Osteoblast (primary cell): ENCODE results near the gene HCLS1. TPM values are rescaled to one million over a fixed set of nuclear protein-coding genes. Genes with fewer than 3 reads are reported as not detected.

Experiments used
- DNase-seq: peaks from one replicate; pipeline ENCODE4 v3.0.0; 2011; ENCODE audit warnings: low spot score, mixed read lengths; ENCODE audit not compliant: insufficient read length; ENCODE audit errors: missing footprints
- H2AFZ ChIP-seq: 2 replicates; pipeline ENCODE4 v1.6.0; 2011; ENCODE audit warnings: mild to moderate bottlenecking, low read length
- H3K27ac ChIP-seq: 2 replicates; pipeline ENCODE4 v1.5.1; 2011; ENCODE audit warnings: mild to moderate bottlenecking, low read depth, low read length, moderate library complexity
- H3K27me3 ChIP-seq: 2 replicates; pipeline ENCODE4 v1.6.0; 2012; ENCODE audit warnings: mild to moderate bottlenecking, control low read depth, inconsistent platforms, low read length, moderate library complexity; ENCODE audit not compliant: insufficient read depth
- H3K36me3 ChIP-seq: 2 replicates; pipeline ENCODE4 v1.5.1; 2011; ENCODE audit warnings: mild to moderate bottlenecking, low read length, control low read depth, moderate library complexity; ENCODE audit not compliant: insufficient read depth
- H3K4me1 ChIP-seq: 2 replicates; pipeline ENCODE4 v1.5.1; 2011; ENCODE audit warnings: mild to moderate bottlenecking, low read length, control low read depth, moderate library complexity; ENCODE audit not compliant: insufficient read depth
- H3K4me2 ChIP-seq: 2 replicates; pipeline ENCODE4 v1.6.0; 2011; ENCODE audit warnings: mild to moderate bottlenecking, low read length; ENCODE audit not compliant: insufficient read depth
- H3K4me3 ChIP-seq: fragments of 200-600 bp; sonication (generic); 3 replicates; pipeline ENCODE4 v1.5.1; 2012; ENCODE audit warnings: mild to moderate bottlenecking, low read length, inconsistent platforms; ENCODE audit not compliant: insufficient read depth
- H3K79me2 ChIP-seq: 2 replicates; pipeline ENCODE4 v1.6.0; 2012; ENCODE audit warnings: mild to moderate bottlenecking, low read length, control low read depth, inconsistent platforms; ENCODE audit not compliant: insufficient read depth
- H3K9me3 ChIP-seq: 2 replicates; pipeline ENCODE4 v1.5.1; 2011; ENCODE audit warnings: low read depth, low read length, control low read depth
- H4K20me1 ChIP-seq: 2 replicates; pipeline ENCODE4 v1.6.0; 2012; ENCODE audit warnings: mild to moderate bottlenecking, low read length, control low read depth; ENCODE audit not compliant: insufficient read depth
- total RNA-seq: library from RNA; depleted of rRNA; stranded (reverse); fragments of >200 nt; gene quantifications from 2 replicates; pipeline ENCODE4 v1.2.3, GENCODE V29; 2012
- TF ChIP-seq, protein P1 (sequence below): IDR thresholded peaks from 2 replicates; pipeline ENCODE4 v1.5.1; 2011; ENCODE audit warnings: mild to moderate bottlenecking, low read depth, low read length, moderate library complexity; ENCODE audit errors: extremely low read depth

Gene HCLS1
- total RNA-seq, 1 donor, result 2.9 TPM

- no peak overlapping the region for H3K4me3 ChIP-seq
- H3K9me3 ChIP-seq, result no peaks in the 10 kb centered on the region
- no peak overlapping the region for H3K4me2 ChIP-seq
- no peaks in the 10 kb centered on the region for H3K4me1 ChIP-seq
- H3K27ac ChIP-seq, result no peak overlapping the region
- no peaks in the 10 kb centered on the region for H4K20me1 ChIP-seq
- DNase-seq, result no peak
- H3K36me3 ChIP-seq, result no peaks in the 10 kb centered on the region
- H2AFZ ChIP-seq, result no peak overlapping the region
- TF ChIP-seq, protein P1, sequence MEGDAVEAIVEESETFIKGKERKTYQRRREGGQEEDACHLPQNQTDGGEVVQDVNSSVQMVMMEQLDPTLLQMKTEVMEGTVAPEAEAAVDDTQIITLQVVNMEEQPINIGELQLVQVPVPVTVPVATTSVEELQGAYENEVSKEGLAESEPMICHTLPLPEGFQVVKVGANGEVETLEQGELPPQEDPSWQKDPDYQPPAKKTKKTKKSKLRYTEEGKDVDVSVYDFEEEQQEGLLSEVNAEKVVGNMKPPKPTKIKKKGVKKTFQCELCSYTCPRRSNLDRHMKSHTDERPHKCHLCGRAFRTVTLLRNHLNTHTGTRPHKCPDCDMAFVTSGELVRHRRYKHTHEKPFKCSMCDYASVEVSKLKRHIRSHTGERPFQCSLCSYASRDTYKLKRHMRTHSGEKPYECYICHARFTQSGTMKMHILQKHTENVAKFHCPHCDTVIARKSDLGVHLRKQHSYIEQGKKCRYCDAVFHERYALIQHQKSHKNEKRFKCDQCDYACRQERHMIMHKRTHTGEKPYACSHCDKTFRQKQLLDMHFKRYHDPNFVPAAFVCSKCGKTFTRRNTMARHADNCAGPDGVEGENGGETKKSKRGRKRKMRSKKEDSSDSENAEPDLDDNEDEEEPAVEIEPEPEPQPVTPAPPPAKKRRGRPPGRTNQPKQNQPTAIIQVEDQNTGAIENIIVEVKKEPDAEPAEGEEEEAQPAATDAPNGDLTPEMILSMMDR, result no peak
- H3K27me3 ChIP-seq, result no peaks in the 10 kb centered on the region
- no peaks in the 10 kb centered on the region for H3K79me2 ChIP-seq
These were observed 19.6 kb downstream of the HCLS1 start for GRCh38 chr3:121641127-121641526.

DNA sequence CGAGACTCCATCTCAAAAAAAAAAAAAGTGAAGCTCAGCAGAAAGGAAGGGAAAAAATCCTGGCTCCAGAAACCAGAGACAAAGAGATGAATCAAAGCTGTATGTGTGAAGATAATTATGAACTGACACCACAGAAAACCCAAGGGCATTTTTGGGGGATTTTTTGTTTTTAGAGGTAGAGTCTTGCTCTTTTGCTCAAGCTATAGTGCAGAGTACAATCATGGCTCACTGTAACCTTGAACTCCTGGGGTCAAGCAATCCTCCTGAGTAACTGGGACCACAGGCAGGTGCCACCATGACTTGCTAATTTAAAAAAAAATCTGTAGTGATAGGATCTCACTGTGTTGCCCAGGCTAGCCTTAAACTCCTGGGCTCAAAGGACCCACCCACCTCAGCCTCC is 22.8 kb downstream of the HCLS1 start:
- no peak overlapping the region for H3K27ac ChIP-seq
- H3K4me2 ChIP-seq, result no peak overlapping the region
- no peaks in the 10 kb centered on the region for H3K4me1 ChIP-seq
- H4K20me1 ChIP-seq, result no peaks in the 10 kb centered on the region
- H2AFZ ChIP-seq, result no peak overlapping the region
- H3K4me3 ChIP-seq, result no peak overlapping the region
- H3K79me2 ChIP-seq, result no peaks in the 10 kb centered on the region
- H3K36me3 ChIP-seq, result no peaks in the 10 kb centered on the region
- DNase-seq, result no peak
- H3K27me3 ChIP-seq, result no peaks in the 10 kb centered on the region
- no peaks in the 10 kb centered on the region for H3K9me3 ChIP-seq
- TF ChIP-seq, protein P1, result no peak

DNA sequence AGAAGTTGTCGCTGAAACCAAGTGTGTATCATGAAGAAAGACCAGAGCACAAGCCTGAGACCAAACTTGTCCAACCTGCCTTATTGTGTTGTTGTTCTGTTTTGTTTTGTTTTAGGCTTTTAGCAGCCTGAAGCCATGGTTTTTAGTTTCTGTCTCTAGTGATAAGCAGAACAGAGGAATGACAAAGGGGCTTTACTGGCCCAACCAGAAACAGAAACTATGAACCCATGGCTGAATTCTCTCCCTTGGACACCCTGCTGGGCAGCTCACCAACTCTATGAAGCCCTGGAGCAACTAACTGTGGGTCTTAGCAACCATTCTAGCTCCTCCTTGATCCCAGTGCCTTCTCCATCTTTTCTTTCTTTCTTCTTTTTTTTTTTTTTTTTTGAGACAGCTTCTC is 30.3 kb downstream of the HCLS1 start:
- H3K27me3 ChIP-seq, result no peaks in the 10 kb centered on the region
- no peaks in the 10 kb centered on the region for H3K4me1 ChIP-seq
- no peak for DNase-seq
- H3K79me2 ChIP-seq, result no peaks in the 10 kb centered on the region
- H3K4me3 ChIP-seq, result no peak overlapping the region
- TF ChIP-seq, protein P1, result no peak
- H3K27ac ChIP-seq, result no peak overlapping the region
- H4K20me1 ChIP-seq, result no peaks in the 10 kb centered on the region
- H3K36me3 ChIP-seq, result no peaks in the 10 kb centered on the region
- no peak overlapping the region for H2AFZ ChIP-seq
- no peak overlapping the region for H3K4me2 ChIP-seq
- H3K9me3 ChIP-seq, result no peaks in the 10 kb centered on the region

- Histone ChIP-seq H3K4me1 (no peaks in the 10 kb centered on the region), H3K79me2 (no peaks in the 10 kb centered on the region), H3K4me3 (no peak overlapping the region), H3K27ac (no peak overlapping the region), H3K4me2 (no peak overlapping the region), H4K20me1 (no peaks in the 10 kb centered on the region), H3K9me3 (no peaks in the 10 kb centered on the region), H3K27me3 (no peaks in the 10 kb centered on the region), H2AFZ (no peak overlapping the region), H3K36me3 (no peaks in the 10 kb centered on the region)
- TF ChIP-seq, protein P1, result no peak
- DNase-seq, result no peak
These were observed 31.1 kb downstream of the HCLS1 start for GRCh38 chr3:121629601-121630000.
